ENCODE data around the gene LSM10.

Gene LSM10

GRCh38 chr1:36400514-36400824 is 2.8 kb upstream of the LSM10 start:
- TF ChIP-seq POLR2AphosphoS5 (IDR thresholded peaks at IDR 0.05; ENCODE audit: low read depth, low read length) (no peak), REST (IDR thresholded peaks at IDR 0.05; ENCODE audit: insufficient read depth in 1 of 2, low read depth in 2 of 2, low read length in 2 of 2) (no peak), TAF1 (IDR thresholded peaks at IDR 0.05; ENCODE audit: borderline replicate concordance, insufficient read depth, low read length) (no peak), SIN3A (IDR thresholded peaks at IDR 0.05; ENCODE audit: borderline replicate concordance, insufficient read depth, low read length) (no peak), FOXP2 (optimal IDR thresholded peaks at IDR 0.05; ENCODE audit: borderline replicate concordance, extremely low read depth, extremely low read length, insufficient read depth) (no peak)

DNA sequence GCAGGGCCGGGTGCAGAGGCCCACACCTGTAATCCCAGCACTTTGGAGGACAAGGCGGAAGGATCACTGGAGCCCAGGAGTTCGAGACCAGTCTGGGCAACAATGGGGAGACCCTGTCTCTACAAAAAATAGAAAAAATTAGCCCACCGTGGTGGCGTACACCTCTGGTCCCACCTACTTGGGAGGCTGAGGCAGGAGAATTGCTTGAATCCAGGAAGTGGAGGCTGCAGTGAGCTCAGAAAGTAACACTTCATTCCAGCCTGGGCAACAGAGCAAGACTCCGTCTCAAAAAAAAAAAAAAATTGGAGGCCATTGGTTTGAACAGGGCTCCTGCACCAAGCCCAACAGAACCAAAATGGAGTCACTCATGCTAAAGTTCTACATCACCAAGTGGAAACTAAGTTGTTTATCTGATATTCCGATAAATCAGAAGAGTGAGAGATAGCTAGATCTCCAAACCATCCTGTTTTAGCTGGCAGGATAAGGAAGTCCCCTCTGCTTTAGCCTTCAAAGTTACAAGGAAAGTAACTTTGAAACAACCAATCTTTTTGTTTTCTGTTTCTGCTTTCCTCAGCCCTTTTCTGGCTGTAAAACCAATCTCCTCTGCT is 766 bp upstream of the LSM10 start:
- TF ChIP-seq POLR2AphosphoS5 (IDR thresholded peaks at IDR 0.05; ENCODE audit: low read depth, low read length) (no peak), SIN3A (IDR thresholded peaks at IDR 0.05; ENCODE audit: borderline replicate concordance, insufficient read depth, low read length) (no peak), FOXP2 (optimal IDR thresholded peaks at IDR 0.05; ENCODE audit: borderline replicate concordance, extremely low read depth, extremely low read length, insufficient read depth) (no peak), TAF1 (IDR thresholded peaks at IDR 0.05; ENCODE audit: borderline replicate concordance, insufficient read depth, low read length) (no peak), REST (IDR thresholded peaks at IDR 0.05; ENCODE audit: insufficient read depth in 1 of 2, low read depth in 2 of 2, low read length in 2 of 2) (no peak)

DNA sequence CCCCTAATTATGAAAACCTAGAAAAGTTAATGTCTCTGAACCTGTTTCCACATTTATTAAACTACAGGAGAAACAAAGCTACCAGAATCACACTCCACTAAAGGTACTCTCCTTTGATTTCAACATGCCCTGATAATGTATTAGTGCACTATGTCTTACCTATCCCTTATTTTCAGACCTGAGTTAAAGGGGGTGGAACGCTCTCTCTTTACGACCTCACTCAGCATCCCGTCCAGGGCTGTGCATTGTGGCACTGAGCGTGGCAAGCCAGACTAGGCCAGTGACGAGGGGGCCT is 678 bp downstream of the LSM10 start:
- TF ChIP-seq TAF1 (IDR thresholded peaks at IDR 0.05; ENCODE audit: borderline replicate concordance, insufficient read depth, low read length) (no peak), FOXP2 (optimal IDR thresholded peaks at IDR 0.05; ENCODE audit: borderline replicate concordance, extremely low read depth, extremely low read length, insufficient read depth) (no peak), SIN3A (IDR thresholded peaks at IDR 0.05; ENCODE audit: borderline replicate concordance, insufficient read depth, low read length) (no peak), REST (IDR thresholded peaks at IDR 0.05; ENCODE audit: insufficient read depth in 1 of 2, low read depth in 2 of 2, low read length in 2 of 2) (no peak), POLR2AphosphoS5 (IDR thresholded peaks at IDR 0.05; ENCODE audit: low read depth, low read length) (no peak)

DNA sequence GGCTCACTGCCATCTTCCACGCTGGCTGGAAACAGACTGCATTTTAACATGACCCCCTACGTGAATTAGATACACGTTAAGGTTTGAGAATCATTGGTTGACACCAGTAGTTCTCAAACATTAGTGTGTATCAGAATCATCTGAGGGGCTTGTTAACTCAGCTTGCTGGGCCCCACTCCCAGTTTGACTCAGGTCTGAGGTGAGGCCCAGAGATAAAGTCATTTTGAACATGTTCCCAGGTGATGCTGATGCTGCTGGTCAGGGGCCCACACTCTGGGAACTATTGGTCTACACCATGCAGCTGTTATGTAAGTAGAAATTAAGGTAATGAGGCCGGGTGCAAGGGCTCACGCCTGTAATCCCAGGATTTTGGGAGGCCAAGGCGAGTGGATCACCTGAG is 1.3 kb downstream of the LSM10 start:
- TF ChIP-seq FOXP2 (optimal IDR thresholded peaks at IDR 0.05; ENCODE audit: borderline replicate concordance, extremely low read depth, extremely low read length, insufficient read depth), result no peak
- TF ChIP-seq SIN3A (IDR thresholded peaks at IDR 0.05; ENCODE audit: borderline replicate concordance, insufficient read depth, low read length), result no peak
- no peak for TF ChIP-seq TAF1 (IDR thresholded peaks at IDR 0.05; ENCODE audit: borderline replicate concordance, insufficient read depth, low read length)
- no peak for TF ChIP-seq POLR2AphosphoS5 (IDR thresholded peaks at IDR 0.05; ENCODE audit: low read depth, low read length)
- TF ChIP-seq REST (IDR thresholded peaks at IDR 0.05; ENCODE audit: insufficient read depth in 1 of 2, low read depth in 2 of 2, low read length in 2 of 2), result no peak

DNA sequence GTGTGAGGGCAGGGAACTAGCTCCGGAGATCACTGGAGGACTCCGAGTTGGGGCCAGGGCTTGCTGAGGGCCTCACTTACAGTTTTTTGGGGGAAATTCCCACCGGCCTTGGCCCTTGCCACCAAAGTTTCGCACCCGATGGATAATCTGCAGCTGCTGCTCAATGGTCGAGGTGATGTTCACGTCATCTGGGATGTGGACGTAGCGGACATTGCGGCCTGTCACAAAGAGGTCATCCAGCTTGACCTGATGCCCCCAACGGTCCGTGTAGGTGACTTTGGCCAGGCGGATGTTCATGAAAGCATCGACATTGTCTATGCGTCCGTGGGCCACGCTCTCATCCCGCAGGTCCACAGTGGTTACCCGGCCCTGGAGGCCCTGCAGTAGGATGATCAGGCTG is 4.0 kb downstream of the LSM10 start:
- TF ChIP-seq SIN3A (IDR thresholded peaks at IDR 0.05; ENCODE audit: borderline replicate concordance, insufficient read depth, low read length) (no peak), TAF1 (IDR thresholded peaks at IDR 0.05; ENCODE audit: borderline replicate concordance, insufficient read depth, low read length) (no peak), REST (IDR thresholded peaks at IDR 0.05; ENCODE audit: insufficient read depth in 1 of 2, low read depth in 2 of 2, low read length in 2 of 2) (no peak)

Measured in PFSK-1 (cell line).